ENCODE results near the gene GALC.
A peak's percentile ranks its signal among the peaks of the same experiment; 100 is the strongest.

The GALC gene

GRCh38 chr14:87960013-87960787, 32.8 kb downstream of the GALC start:
- no peak for DNase-seq (ENCODE audit: low read depth in 2 of 3, low spot score in 1 of 3)

- no peak for DNase-seq (ENCODE audit: low read depth in 2 of 3, low spot score in 1 of 3)
These were observed 37.5 kb downstream of the GALC start for GRCh38 chr14:87955501-87955900.

- no peak for DNase-seq (ENCODE audit: low read depth in 2 of 3, low spot score in 1 of 3)
These were observed 40.5 kb downstream of the GALC start for GRCh38 chr14:87952307-87953094.

GRCh38 chr14:87944987-87945604, 47.9 kb downstream of the GALC start:
- peak in 1 of 3 donors; percentile 14 for DNase-seq (ENCODE audit: low read depth in 2 of 3, low spot score in 1 of 3)

- DNase-seq (ENCODE audit: low read depth in 2 of 3, low spot score in 1 of 3) = no peak
These were observed 52.1 kb downstream of the GALC start for GRCh38 chr14:87940894-87941293.

- DNase-seq (ENCODE audit: low read depth in 2 of 3, low spot score in 1 of 3) = no peak
These were observed 52.6 kb downstream of the GALC start for GRCh38 chr14:87940382-87940781.

- no peak for DNase-seq (ENCODE audit: low read depth in 2 of 3, low spot score in 1 of 3)
These were observed 57.1 kb downstream of the GALC start for GRCh38 chr14:87935886-87936285.

- DNase-seq (ENCODE audit: low read depth in 2 of 3, low spot score in 1 of 3) = no peak
These were observed 57.7 kb downstream of the GALC start for GRCh38 chr14:87935081-87935828.

GRCh38 chr14:87934185-87934584, 58.8 kb downstream of the GALC start:
- DNase-seq (ENCODE audit: low read depth in 2 of 3, low spot score in 1 of 3) = no peak

- DNase-seq (ENCODE audit: low read depth in 2 of 3, low spot score in 1 of 3) = no peak
These were observed 76.1 kb downstream of the GALC start for GRCh38 chr14:87916886-87917275.

GRCh38 chr14:87916103-87916885, 76.7 kb downstream of the GALC start:
- DNase-seq (ENCODE audit: low read depth in 2 of 3, low spot score in 1 of 3) = no peak

GRCh38 chr14:87908550-87908949, 84.4 kb downstream of the GALC start:
- no peak for DNase-seq (ENCODE audit: low read depth in 2 of 3, low spot score in 1 of 3)

- no peak for DNase-seq (ENCODE audit: low read depth in 2 of 3, low spot score in 1 of 3)
These were observed 91.3 kb downstream of the GALC start for GRCh38 chr14:87901652-87902051.

GRCh38 chr14:87901236-87901635, 91.7 kb downstream of the GALC start:
- no peak for DNase-seq (ENCODE audit: low read depth in 2 of 3, low spot score in 1 of 3)

GRCh38 chr14:87899228-87899627, 93.8 kb downstream of the GALC start:
- DNase-seq (ENCODE audit: low read depth in 2 of 3, low spot score in 1 of 3) = no peak

GRCh38 chr14:87898301-87898700, 94.7 kb downstream of the GALC start:
- DNase-seq (ENCODE audit: low read depth in 2 of 3, low spot score in 1 of 3) = no peak

GRCh38 chr14:87896393-87897380, 96.3 kb downstream of the GALC start:
- peak in 1 of 3 donors; percentile 26 for DNase-seq (ENCODE audit: low read depth in 2 of 3, low spot score in 1 of 3)

GRCh38 chr14:87894920-87895319, 98.1 kb downstream of the GALC start:
- DNase-seq (ENCODE audit: low read depth in 2 of 3, low spot score in 1 of 3) = no peak

- DNase-seq (ENCODE audit: low read depth in 2 of 3, low spot score in 1 of 3) = no peak
These were observed 100.2 kb downstream of the GALC start for GRCh38 chr14:87892763-87893162.

Measured in stimulated activated CD4-positive, alpha-beta T cell treated with anti-CD3 and anti-CD28 coated beads, Interleukin-12 subunit alpha, Interleukin-12 subunit beta, amount 100 ng/mL, for 48 hours (primary cell).